MM.1S (cell line): ENCODE results near the gene UBIAD1.

Experiments used
- DNase-seq: peaks from one replicate; pipeline ENCODE4 v3.0.0-alpha.2; 2015
- H2AFZ ChIP-seq: fragments of 300-600 bp; sonication (generic); 2 replicates; pipeline ENCODE4 v1.6.0; 2016; ENCODE audit warnings: antibody characterized with exemption, low read length
- H3F3A ChIP-seq: fragments of 300-600 bp; sonication (generic); 2 replicates; pipeline ENCODE4 v1.6.1; 2016; ENCODE audit warnings: mild to moderate bottlenecking, antibody characterized with exemption, low read length, moderate library complexity, mixed read lengths; ENCODE audit not compliant: insufficient read depth
- H3K27ac ChIP-seq: fragments of 300-600 bp; sonication (generic); 2 replicates; pipeline ENCODE4 v1.5.1; 2016; ENCODE audit warnings: mild to moderate bottlenecking, low read length
- H3K27me3 ChIP-seq: fragments of 300-600 bp; sonication (generic); replicated peaks from 2 replicates; pipeline ENCODE4 v1.6.0; 2016; ENCODE audit warnings: low read length; ENCODE audit not compliant: insufficient read depth
- H3K36me3 ChIP-seq: fragments of 300-600 bp; sonication (generic); replicated peaks from 2 replicates; pipeline ENCODE4 v1.6.1; 2016; ENCODE audit warnings: mild to moderate bottlenecking, low read length, mixed read lengths; ENCODE audit not compliant: insufficient read depth
- H3K4me1 ChIP-seq: fragments of 300-600 bp; sonication (generic); 2 replicates; pipeline ENCODE4 v1.6.1; 2016; ENCODE audit warnings: low read length, mixed read lengths
- H3K4me2 ChIP-seq: fragments of 300-600 bp; sonication (generic); 2 replicates; pipeline ENCODE4 v1.6.0; 2016; ENCODE audit warnings: low read depth, low read length
- H3K4me3 ChIP-seq: fragments of 300-600 bp; sonication (generic); 2 replicates; pipeline ENCODE4 v1.5.1; 2016; ENCODE audit warnings: low read length, mixed read lengths
- H3K79me2 ChIP-seq: fragments of 300-600 bp; sonication (generic); 2 replicates; pipeline ENCODE4 v1.6.1; 2016; ENCODE audit warnings: mixed run types, low read length, mixed read lengths
- H3K9ac ChIP-seq: fragments of 300-600 bp; sonication (generic); 2 replicates; pipeline ENCODE4 v1.6.1; 2016; ENCODE audit warnings: low read length, mixed read lengths
- H3K9me2 ChIP-seq: fragments of 300-600 bp; sonication (generic); replicated peaks from 2 replicates; pipeline ENCODE4 v1.6.1; 2016; ENCODE audit warnings: mild to moderate bottlenecking, low read length, mixed read lengths; ENCODE audit not compliant: insufficient read depth
- H3K9me3 ChIP-seq: fragments of 300-600 bp; sonication (generic); replicated peaks from 2 replicates; pipeline ENCODE4 v1.6.1; 2016; ENCODE audit warnings: mild to moderate bottlenecking, low read length, mixed read lengths; ENCODE audit not compliant: insufficient read depth
- H4K20me1 ChIP-seq: fragments of 300-600 bp; sonication (generic); 2 replicates; pipeline ENCODE4 v1.6.1; 2016; ENCODE audit warnings: mild to moderate bottlenecking, low read length, moderate library complexity, mixed read lengths; ENCODE audit not compliant: insufficient read depth
- CTCF ChIP-seq: fragments of 300-600 bp; sonication (generic); IDR thresholded peaks from 2 replicates; pipeline ENCODE4 v1.5.1; 2016; ENCODE audit warnings: antibody characterized with exemption, low read length, mixed read lengths
- EZH2 ChIP-seq: fragments of 300-600 bp; sonication (generic); optimal IDR thresholded peaks from 2 replicates; pipeline ENCODE3; 2017; ENCODE audit warnings: low read depth, mild to moderate bottlenecking, antibody characterized with exemption, low read length, mixed read lengths
- EZH2phosphoT487 ChIP-seq: fragments of 300-600 bp; sonication (generic); IDR thresholded peaks from 2 replicates; pipeline ENCODE4 v1.6.1; 2018; ENCODE audit warnings: antibody characterized with exemption, low read length

UBIAD1 gene

GRCh38 chr1:11334261-11334804, 61.3 kb downstream of the UBIAD1 start:
- no peaks in the 10 kb centered on the region for H3K79me2 ChIP-seq
- no peak overlapping the region for H3K4me3 ChIP-seq
- no peaks in the 10 kb centered on the region for H3K9me3 ChIP-seq
- no peaks in the 10 kb centered on the region for H3K36me3 ChIP-seq
- no peaks in the 10 kb centered on the region for H3F3A ChIP-seq
- no peak overlapping the region for H3K27ac ChIP-seq
- H3K27me3 ChIP-seq = peaks cover 68% of the 10 kb centered on the region
- no peak for DNase-seq
- no peaks in the 10 kb centered on the region for H3K4me1 ChIP-seq
- H3K4me2 ChIP-seq = no peak overlapping the region
- no peaks in the 10 kb centered on the region for H3K9me2 ChIP-seq
- H2AFZ ChIP-seq = no peak overlapping the region
- TF ChIP-seq EZH2 = no peak
- TF ChIP-seq EZH2phosphoT487 = no peak
- no peak for TF ChIP-seq CTCF
- H4K20me1 ChIP-seq = no peaks in the 10 kb centered on the region
- H3K9ac ChIP-seq = no peak overlapping the region

- DNase-seq = no peak
- no peak for TF ChIP-seq CTCF
- TF ChIP-seq EZH2 = no peak
- TF ChIP-seq EZH2phosphoT487 = no peak
- no peak overlapping the region for H3K4me3 ChIP-seq
- H3K27me3 ChIP-seq = peaks cover 69% of the 10 kb centered on the region
- H4K20me1 ChIP-seq = no peaks in the 10 kb centered on the region
- no peaks in the 10 kb centered on the region for H3F3A ChIP-seq
- no peak overlapping the region for H3K4me2 ChIP-seq
- no peak overlapping the region for H2AFZ ChIP-seq
- H3K4me1 ChIP-seq = no peaks in the 10 kb centered on the region
- no peak overlapping the region for H3K9ac ChIP-seq
- H3K9me3 ChIP-seq = no peaks in the 10 kb centered on the region
- no peaks in the 10 kb centered on the region for H3K36me3 ChIP-seq
- H3K27ac ChIP-seq = no peak overlapping the region
- no peaks in the 10 kb centered on the region for H3K79me2 ChIP-seq
- H3K9me2 ChIP-seq = no peaks in the 10 kb centered on the region
Measured at GRCh38 chr1:11334821-11335220, 61.8 kb downstream of the UBIAD1 start.

- no peaks in the 10 kb centered on the region for H3K79me2 ChIP-seq
- no peak overlapping the region for H3K4me3 ChIP-seq
- no peak overlapping the region for H2AFZ ChIP-seq
- peaks cover 70% of the 10 kb centered on the region for H3K27me3 ChIP-seq
- no peak overlapping the region for H3K27ac ChIP-seq
- H3K9me2 ChIP-seq = no peaks in the 10 kb centered on the region
- H3F3A ChIP-seq = no peaks in the 10 kb centered on the region
- no peaks in the 10 kb centered on the region for H4K20me1 ChIP-seq
- H3K4me1 ChIP-seq = no peaks in the 10 kb centered on the region
- H3K36me3 ChIP-seq = no peaks in the 10 kb centered on the region
- no peak overlapping the region for H3K4me2 ChIP-seq
- no peak overlapping the region for H3K9ac ChIP-seq
- TF ChIP-seq EZH2 = no peak
- TF ChIP-seq CTCF = no peak
- no peak for TF ChIP-seq EZH2phosphoT487
- H3K9me3 ChIP-seq = no peaks in the 10 kb centered on the region
- no peak for DNase-seq
Measured at GRCh38 chr1:11335417-11336056, 62.5 kb downstream of the UBIAD1 start.
